GM10248 (cell line): ENCODE measurements around the gene TMEFF2.

Experiments used
- CTCF ChIA-PET: fragments of 300-600 bp; sonication (Branson Sonifier 250); formaldehyde crosslinking; extraction: SDS; loops from one replicate; lab custom pipeline; 2021; ENCODE audit warnings: antibody characterized with exemption; lab: Yijun Ruan, JAX
- POLR2A ChIA-PET: fragments of 350-650 bp; sonication (Branson Sonifier 250); formaldehyde crosslinking; extraction: SDS; loops from one replicate; lab custom pipeline; 2020; ENCODE audit warnings: antibody characterized with exemption; lab: Yijun Ruan, JAX
- DNase-seq: peaks from one replicate; pipeline ENCODE4 v3.0.0; 2012; ENCODE audit errors: extremely low spot score
- CTCF ChIP-seq: IDR thresholded peaks from 2 replicates; pipeline ENCODE4 v1.5.1; 2012; ENCODE audit warnings: mild to moderate bottlenecking, low read depth; ENCODE audit errors: extremely low read depth, missing control alignments, control extremely low read depth

The TMEFF2 gene

GRCh38 chr2:191931329-191931728 is 263.4 kb downstream of the TMEFF2 start:
- no peak for DNase-seq
- ChIA-PET CTCF (interaction anchor here (1.1 kb wide), 1 partner anchor 10 kb away, joined by 3 read pairs; no protein-coding TSS in a partner anchor), POLR2A (no interaction called here)
- no peak for TF ChIP-seq CTCF

- ChIA-PET POLR2A (no interaction called here), CTCF (interaction anchor here (0.9 to 1.1 kb wide), 4 partner anchors 11 to 59 kb away, joined by 3 to 4 read pairs (median 3); no protein-coding TSS in a partner anchor)
- no peak for TF ChIP-seq CTCF
- no peak for DNase-seq
Measured at GRCh38 chr2:191930205-191930604, 264.5 kb downstream of the TMEFF2 start.

GRCh38 chr2:191929288-191929687 is 265.4 kb downstream of the TMEFF2 start:
- CTCF ChIA-PET, result interaction anchor here (0.8 to 1.0 kb wide), 2 partner anchors 12 to 23 kb away, joined by 3 read pairs; no protein-coding TSS in a partner anchor
- POLR2A ChIA-PET, result no interaction called here
- DNase-seq, result no peak
- TF ChIP-seq CTCF, result no peak

- no peak for TF ChIP-seq CTCF
- DNase-seq, result no peak
- ChIA-PET CTCF (no interaction called here), POLR2A (no interaction called here)
Measured at GRCh38 chr2:191927991-191928390, 266.7 kb downstream of the TMEFF2 start.

GRCh38 chr2:191927319-191927867 is 267.3 kb downstream of the TMEFF2 start:
- no peak for DNase-seq
- ChIA-PET CTCF (no interaction called here), POLR2A (no interaction called here)
- TF ChIP-seq CTCF, result no peak

GRCh38 chr2:191926671-191927070 is 268.1 kb downstream of the TMEFF2 start:
- POLR2A ChIA-PET, result no interaction called here

More at GRCh38 chr2:191926671-191927070, 268.1 kb downstream of the TMEFF2 start:
- CTCF ChIA-PET, result no interaction called here
- DNase-seq, result no peak
- TF ChIP-seq CTCF, result no peak
